HG03064 (cell line): ENCODE measurements around the gene RGL4.

Source experiments
- ATAC-seq: cut with Tn5 transposase; IDR thresholded peaks from one replicate; pipeline ENCODE4 v1.9.1; 2021; ENCODE audit warnings: low read depth; ENCODE audit not compliant: unreplicated experiment

RGL4 gene

GRCh38 chr22:23678133-23678532 is 12.7 kb upstream of the RGL4 start:
- ATAC-seq = no peak

- no peak for ATAC-seq
These were observed 9.6 kb upstream of the RGL4 start for GRCh38 chr22:23681026-23681809.

- no peak for ATAC-seq
These were observed 8.7 kb upstream of the RGL4 start for GRCh38 chr22:23682077-23682476.

- ATAC-seq = no peak
These were observed 7.9 kb upstream of the RGL4 start for GRCh38 chr22:23682827-23683355.

GRCh38 chr22:23683545-23683944 is 7.3 kb upstream of the RGL4 start:
- ATAC-seq = no peak

GRCh38 chr22:23684026-23684425 is 6.8 kb upstream of the RGL4 start:
- no peak for ATAC-seq

GRCh38 chr22:23684561-23685031 is 6.2 kb upstream of the RGL4 start:
- no peak for ATAC-seq

- ATAC-seq = no peak
These were observed 5.5 kb upstream of the RGL4 start for GRCh38 chr22:23685205-23685784.

- ATAC-seq = no peak
These were observed 4.3 kb upstream of the RGL4 start for GRCh38 chr22:23686416-23687024.

- ATAC-seq = no peak
These were observed 2.7 kb upstream of the RGL4 start for GRCh38 chr22:23688121-23688520.

- no peak for ATAC-seq
These were observed 2.2 kb upstream of the RGL4 start for GRCh38 chr22:23688571-23688970.

GRCh38 chr22:23689414-23689813 is 1.4 kb upstream of the RGL4 start:
- ATAC-seq = no peak

GRCh38 chr22:23691748-23692423 is 1.1 kb downstream of the RGL4 start:
- ATAC-seq = no peak

- ATAC-seq = no peak
These were observed 1.9 kb downstream of the RGL4 start for GRCh38 chr22:23692598-23693291.

- no peak for ATAC-seq
These were observed 3.3 kb downstream of the RGL4 start for GRCh38 chr22:23693979-23694680.

- no peak for ATAC-seq
These were observed 4.3 kb downstream of the RGL4 start for GRCh38 chr22:23695141-23695540.

- no peak for ATAC-seq
These were observed 4.9 kb downstream of the RGL4 start for GRCh38 chr22:23695571-23696325.

GRCh38 chr22:23696326-23696851 is 5.6 kb downstream of the RGL4 start:
- ATAC-seq = peak; percentile 84
